GM19468 (cell line): ENCODE data around the gene ECT2L.
"Not testable (repeated sequence)": the region's sequence is repeated elsewhere in the genome, so short reads cannot be mapped to it uniquely, and the experiment has no call there.

ENCODE experiments used
- ATAC-seq: cut with Tn5 transposase; IDR thresholded peaks from one replicate; pipeline ENCODE4 v1.9.1; 2021; ENCODE audit warnings: mild to moderate bottlenecking, moderate library complexity, moderate number of reproducible peaks; ENCODE audit not compliant: unreplicated experiment; ENCODE audit errors: extremely low read depth

ECT2L gene

DNA sequence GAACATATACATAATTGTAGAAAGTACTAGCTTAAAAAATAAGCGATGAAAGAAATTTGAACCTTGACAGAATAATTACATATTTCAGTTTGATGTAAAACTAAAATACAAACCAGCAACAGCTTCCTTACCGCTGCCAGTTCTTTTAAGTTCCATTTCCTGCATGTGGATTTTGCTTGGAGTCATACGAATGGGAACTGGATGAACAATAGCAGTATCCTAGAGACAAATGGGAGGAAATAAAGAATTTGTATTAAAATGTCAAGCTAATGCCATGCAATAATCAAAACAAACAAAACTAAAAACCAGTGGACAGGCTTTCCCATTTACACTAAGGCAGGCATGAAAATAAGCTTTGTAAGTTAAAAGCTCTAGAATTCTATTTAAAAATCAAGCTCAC is 125.0 kb downstream of the ECT2L start:
- ATAC-seq = no peak

DNA sequence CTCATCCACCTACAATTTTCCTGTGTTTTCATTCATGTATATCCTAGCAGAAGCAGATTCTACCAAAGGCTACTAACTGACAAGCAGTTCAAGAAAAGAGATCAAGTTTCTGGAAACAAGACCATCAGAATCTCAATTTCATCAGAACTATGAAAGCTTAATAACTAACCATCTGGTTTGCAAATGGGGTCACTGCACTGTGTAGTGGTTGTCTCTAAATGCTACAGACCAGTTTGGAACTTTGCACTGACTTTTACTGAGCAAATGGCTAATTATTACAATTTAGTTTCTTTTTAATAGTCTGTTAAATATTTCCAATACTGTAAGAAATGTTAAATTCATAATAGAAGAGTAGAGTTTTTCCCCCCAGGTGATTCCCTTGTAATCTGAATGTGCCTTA is 127.7 kb downstream of the ECT2L start:
- ATAC-seq = no peak

DNA sequence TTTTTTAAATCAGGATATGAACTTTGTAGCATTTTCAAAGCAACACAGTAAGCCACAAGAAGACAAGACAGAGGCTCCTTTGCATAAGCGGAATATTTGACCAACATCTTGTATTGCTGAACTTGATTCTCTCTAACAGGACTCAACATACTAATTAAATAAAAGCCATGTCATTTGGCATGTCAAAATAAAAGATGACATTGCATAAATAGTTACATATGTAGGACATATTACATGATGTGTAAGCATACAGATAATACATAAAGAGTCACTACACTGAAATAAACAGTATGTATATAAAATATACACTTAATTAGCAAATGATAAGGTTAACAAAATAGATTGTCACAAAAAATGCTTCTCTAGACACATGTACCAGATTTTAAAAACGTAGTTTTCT is 129.9 kb downstream of the ECT2L start:
- ATAC-seq = no peak

DNA sequence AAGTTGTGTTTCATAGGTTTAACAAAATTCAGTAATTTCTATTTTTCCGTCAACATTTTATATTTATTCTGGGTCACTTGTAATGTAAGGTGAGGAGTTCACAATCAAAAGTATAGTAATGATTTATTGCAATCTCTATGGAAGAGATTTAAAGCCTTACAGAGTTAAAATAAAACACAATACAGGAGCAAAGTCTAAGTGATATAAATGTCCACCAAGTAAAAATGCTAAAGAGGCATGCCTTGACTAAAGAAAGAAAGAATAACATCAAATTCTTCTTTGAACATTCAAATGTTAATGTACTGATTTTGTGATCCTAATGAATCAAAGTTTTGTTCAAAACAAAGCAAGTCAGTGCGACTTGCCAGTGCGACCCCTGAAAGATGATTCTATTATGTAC is 130.7 kb downstream of the ECT2L start:
- no peak for ATAC-seq

DNA sequence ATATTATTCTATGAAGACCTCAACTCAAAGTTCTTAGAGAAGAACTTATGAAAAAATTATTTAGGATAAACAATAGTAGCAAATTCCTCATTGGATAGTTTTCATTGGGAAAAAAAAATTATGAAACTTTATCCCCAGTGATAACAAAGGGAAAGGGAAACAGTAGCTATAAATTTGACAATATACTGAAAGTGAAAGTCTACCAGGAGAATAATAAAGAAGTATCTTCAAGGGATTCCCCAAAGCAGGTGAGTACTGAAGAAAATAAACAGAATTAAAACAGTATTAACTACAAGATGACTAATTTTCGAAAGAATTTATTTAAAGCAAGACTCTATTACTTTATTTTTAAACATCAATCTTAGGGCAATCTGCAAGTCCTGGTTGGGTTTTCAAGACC is 135.8 kb downstream of the ECT2L start:
- ATAC-seq = no peak

DNA sequence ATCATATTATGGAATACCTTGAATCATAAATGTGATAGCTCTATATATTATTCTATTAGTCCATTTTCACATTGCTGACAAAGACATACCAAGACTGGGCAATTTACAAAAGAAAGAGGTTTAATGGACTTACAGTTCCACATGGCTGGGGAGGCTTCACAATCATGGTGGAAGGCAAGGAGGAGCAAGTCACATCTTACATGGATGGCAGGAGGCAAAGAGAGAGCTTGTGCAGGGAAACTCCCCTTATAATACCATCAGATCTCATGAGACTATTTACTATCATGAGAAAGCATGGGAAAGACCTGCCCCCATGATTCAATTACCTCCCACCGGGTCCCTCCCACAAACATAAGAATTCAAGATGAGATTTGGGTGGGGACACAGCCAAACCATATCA is 141.0 kb downstream of the ECT2L start:
- ATAC-seq = not testable (repeated sequence)

DNA sequence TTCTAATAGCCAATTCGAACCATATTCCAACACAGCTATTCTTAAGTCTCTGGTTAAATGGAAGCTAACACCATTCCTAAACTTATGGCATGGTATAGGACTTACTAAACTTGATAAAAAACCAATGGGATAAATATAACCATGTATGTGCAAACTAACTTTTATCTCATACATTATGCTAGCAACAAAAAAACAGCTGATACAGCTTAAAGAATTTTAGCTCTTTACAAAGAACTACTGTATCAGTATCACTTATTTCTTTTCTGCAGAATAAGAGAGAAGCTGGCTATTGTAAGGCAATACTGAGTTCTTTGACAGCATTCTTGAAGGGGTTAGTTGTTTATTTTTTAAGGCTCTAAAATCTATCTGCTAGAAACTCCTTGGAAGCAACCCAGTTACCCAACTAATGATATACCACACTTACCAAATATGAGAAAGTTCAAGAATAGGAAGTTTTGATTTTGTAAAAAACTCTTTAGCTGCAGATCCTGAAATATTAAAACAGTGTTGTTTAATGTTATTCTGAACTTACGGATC is 147.3 kb downstream of the ECT2L start:
- no peak for ATAC-seq

DNA sequence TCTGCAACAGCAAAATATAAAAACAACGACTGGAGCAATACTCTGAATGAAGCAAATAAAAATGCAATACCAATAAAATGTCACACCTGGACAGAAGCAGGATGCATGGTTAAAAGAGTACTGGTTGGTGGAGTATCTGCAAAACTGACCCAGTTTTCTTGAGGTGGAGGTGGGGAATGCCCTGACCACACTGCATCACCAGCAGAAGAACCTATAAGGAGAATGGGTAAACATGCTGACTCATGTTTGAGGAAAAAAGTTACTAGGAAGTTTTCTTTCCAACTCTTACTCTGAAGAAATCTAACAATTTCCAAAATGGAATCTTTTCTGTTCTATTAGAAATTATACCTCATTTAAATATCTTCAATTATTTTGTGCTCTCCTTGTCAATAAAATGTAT is 148.5 kb downstream of the ECT2L start:
- no peak for ATAC-seq

DNA sequence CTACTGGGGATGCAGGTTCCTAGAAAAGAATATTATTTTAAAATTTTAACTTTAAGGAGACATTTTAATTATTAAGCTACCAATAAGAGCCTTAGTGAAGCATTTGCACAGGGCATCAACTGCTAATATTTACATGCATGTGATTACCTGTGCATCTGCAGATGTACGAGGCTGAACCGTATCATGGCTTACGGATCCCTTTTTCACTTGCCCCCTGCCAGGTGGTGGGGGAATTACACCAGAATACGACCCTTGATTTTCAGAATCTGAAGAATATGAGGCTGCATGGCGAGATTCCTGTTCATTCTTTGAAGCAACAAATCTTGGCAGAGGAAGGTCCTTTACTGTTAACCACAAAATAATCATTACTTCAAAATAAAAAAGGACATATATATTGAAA is 149.5 kb downstream of the ECT2L start:
- ATAC-seq = no peak

DNA sequence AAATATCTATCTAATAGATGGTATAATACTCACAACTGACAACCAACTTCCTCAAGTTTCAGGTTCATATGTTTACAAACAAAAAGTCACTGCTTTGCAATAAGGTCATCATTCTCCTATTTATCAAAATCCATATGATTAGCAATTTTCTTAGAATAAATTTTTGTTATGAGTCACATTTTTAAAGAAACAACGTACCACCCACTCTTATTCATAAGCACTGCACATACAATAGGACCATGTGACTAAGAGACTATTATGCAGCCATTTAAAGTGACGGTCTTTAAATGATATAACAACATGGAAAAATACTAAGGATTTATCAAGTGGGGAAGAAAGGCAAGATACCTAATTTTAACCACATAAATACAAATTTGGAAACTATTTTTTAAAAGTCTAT is 152.1 kb downstream of the ECT2L start:
- ATAC-seq = no peak

DNA sequence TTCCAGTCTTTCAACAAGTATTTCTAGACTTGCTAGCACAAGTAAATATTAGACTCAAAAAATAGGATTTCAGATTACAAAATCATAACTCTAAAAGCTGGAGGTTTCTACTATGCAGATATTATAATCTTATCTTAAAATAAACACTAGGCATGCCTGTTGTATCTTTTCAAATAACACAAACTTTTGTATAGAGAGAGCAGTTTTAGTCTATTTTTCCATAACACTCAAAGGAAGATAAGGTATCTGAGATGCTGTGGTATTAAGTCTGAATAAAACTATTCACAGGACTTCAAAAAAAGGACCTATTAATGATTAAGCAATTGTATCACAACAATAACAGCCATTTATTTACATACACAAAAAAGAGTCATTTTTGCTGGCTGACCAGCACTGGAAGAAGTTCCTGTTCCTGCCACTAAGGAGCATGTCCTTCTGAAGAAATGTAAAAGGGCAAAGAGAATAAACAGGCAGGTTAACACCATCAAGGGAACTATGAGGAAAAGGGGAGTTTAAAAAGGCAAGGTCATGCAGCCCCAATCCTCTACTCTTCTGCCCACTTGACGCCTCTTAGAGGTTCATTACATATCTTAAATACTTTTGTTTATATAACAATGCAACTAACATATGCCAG is 152.8 kb downstream of the ECT2L start:
- no peak for ATAC-seq

DNA sequence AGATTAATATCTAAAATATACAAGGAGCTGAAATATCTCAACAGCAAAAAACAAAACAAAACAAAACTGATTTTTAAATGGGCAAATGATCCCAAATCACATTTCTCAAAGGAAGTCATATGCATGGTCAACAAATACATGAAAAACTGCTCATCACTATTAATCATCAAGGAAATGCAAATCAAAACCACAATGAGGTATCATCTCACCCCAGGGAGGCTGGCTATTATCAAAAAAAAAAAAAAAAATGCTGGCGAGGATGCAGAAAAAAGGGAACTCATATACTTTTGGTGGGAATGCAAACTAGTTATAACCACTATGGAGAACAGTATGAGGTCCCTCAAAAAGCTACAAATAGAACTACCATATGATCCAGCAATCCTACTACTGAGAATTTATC is 157.6 kb downstream of the ECT2L start:
- ATAC-seq = no peak
